Mesendoderm (in vitro differentiated cells): ENCODE data around the gene CATSPERD.
"Not testable (repeated sequence)": the region's sequence is repeated elsewhere in the genome, so short reads cannot be mapped to it uniquely, and the experiment has no call there.

Experiments used
- DNase-seq: peaks from one replicate; pipeline ENCODE4 v3.0.0; 2013
- H2AK5ac ChIP-seq: 2 replicates; pipeline ENCODE4 v1.6.1; 2013; ENCODE audit warnings: low read length, inconsistent platforms
- H2BK120ac ChIP-seq: 2 replicates; pipeline ENCODE4 v1.6.1; 2013; ENCODE audit warnings: low read depth, mild to moderate bottlenecking, low read length, moderate library complexity, mixed read lengths
- H2BK15ac ChIP-seq: replicated peaks from 2 replicates; pipeline ENCODE4 v1.6.1; 2013; ENCODE audit warnings: low read depth, mild to moderate bottlenecking, moderate library complexity
- H2BK5ac ChIP-seq: 2 replicates; pipeline ENCODE4 v1.6.1; 2013; ENCODE audit warnings: low read length, inconsistent platforms
- H3K18ac ChIP-seq: 2 replicates; pipeline ENCODE4 v1.6.1; 2013; ENCODE audit warnings: mild to moderate bottlenecking, low read length, mixed read lengths
- H3K23ac ChIP-seq: one replicate; pipeline ENCODE4 v1.6.1; 2013; ENCODE audit warnings: low read length
- H3K27ac ChIP-seq: 2 replicates; pipeline ENCODE4 v1.5.1; 2013; ENCODE audit warnings: low read depth, mild to moderate bottlenecking, inconsistent platforms, low read length, moderate library complexity
- H3K27me3 ChIP-seq: 2 replicates; pipeline ENCODE4 v1.6.1; 2013; ENCODE audit warnings: low read length, control low read depth, mild to moderate bottlenecking, inconsistent platforms; ENCODE audit not compliant: insufficient read depth, poor library complexity
- H3K36me3 ChIP-seq: 2 replicates; pipeline ENCODE4 v1.6.1; 2013; ENCODE audit warnings: low read length, inconsistent platforms; ENCODE audit not compliant: control insufficient read depth, insufficient read depth
- H3K4ac ChIP-seq: one replicate; pipeline ENCODE4 v1.6.1; 2013; ENCODE audit warnings: low read depth, mild to moderate bottlenecking, low read length, moderate library complexity
- H3K4me1 ChIP-seq: 2 replicates; pipeline ENCODE4 v1.6.1; 2013; ENCODE audit warnings: low read depth, low read length, inconsistent platforms; ENCODE audit not compliant: control insufficient read depth
- H3K4me2 ChIP-seq: 2 replicates; pipeline ENCODE4 v1.6.1; 2013; ENCODE audit warnings: low read length
- H3K4me3 ChIP-seq: 2 replicates; pipeline ENCODE4 v1.5.1; 2013; ENCODE audit warnings: mild to moderate bottlenecking, low read length
- H3K56ac ChIP-seq: one replicate; pipeline ENCODE4 v1.6.1; 2013; ENCODE audit warnings: low read length
- H3K79me1 ChIP-seq: 2 replicates; pipeline ENCODE4 v1.6.1; 2013; ENCODE audit warnings: low read length, inconsistent platforms
- H3K79me2 ChIP-seq: 2 replicates; pipeline ENCODE4 v1.6.1; 2013; ENCODE audit warnings: mild to moderate bottlenecking, low read length; ENCODE audit not compliant: control insufficient read depth, insufficient read depth
- H3K9ac ChIP-seq: 2 replicates; pipeline ENCODE4 v1.6.1; 2013; ENCODE audit warnings: low read length, inconsistent platforms
- H4K5ac ChIP-seq: one replicate; pipeline ENCODE4 v1.6.1; 2013; ENCODE audit warnings: low read length
- H4K8ac ChIP-seq: one replicate; pipeline ENCODE4 v1.6.1; 2013; ENCODE audit warnings: low read depth, mild to moderate bottlenecking, control low read depth, low read length, moderate library complexity
- WGBS: extraction: QIAGEN DNeasy Blood & Tissue Kit; methylation state at CpG from one replicate; pipeline ENCODE4 v1.1.7; 2013; ENCODE audit warnings: low lambda C conversion rate, missing lambda C conversion rate; ENCODE audit not compliant: insufficient coverage; ENCODE audit errors: extremely low coverage; 5-methylcytosine and 5-hydroxymethylcytosine counted together

The CATSPERD gene

DNA sequence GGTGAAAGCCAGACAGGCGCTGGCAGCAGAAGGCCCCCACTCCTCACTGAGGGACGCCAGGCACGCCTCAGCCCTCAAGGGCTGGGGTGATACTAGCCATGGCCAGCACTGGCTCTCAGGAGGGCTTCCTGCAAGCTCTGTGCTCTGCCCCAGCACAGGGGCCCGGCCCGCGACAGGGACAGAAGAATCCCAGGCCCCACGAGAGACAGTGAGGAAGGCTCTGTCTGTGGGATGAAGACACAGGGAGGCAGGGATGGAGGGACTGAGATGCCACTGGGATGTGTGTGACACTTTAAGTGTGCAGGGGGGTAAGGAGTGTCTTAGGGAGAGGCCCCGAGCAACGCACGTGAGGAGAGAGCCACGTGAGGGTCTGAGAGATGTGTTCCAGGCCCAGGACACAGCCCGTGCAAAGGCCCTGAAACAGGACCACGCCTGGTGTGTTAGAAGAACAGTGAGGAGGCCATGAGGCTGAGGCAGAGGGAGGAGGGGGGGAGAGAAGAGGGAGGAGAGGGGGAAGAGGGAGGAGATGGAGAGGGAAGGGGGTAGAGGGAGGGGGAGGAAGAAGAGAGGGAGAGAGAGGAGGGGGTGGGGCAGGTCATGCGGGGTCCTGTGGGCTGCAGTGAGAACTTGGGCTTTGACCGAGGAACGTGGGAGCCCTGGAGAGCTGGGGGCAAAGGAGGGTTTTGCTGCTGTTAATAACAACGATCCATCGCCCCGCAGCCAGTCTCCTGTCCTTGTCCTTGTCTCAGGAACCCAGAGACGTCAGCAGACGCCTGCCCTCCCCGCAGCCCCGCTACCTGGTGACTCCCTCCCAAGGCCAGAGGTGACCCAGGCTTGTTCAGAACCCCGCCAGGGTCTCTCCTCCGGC, 23.2 kb upstream of the CATSPERD start:
- Histone ChIP-seq H2AK5ac (no peak overlapping the region), H2BK5ac (no peak overlapping the region), H3K4me1 (no peaks in the 10 kb centered on the region), H3K36me3 (peaks cover 15% of the 10 kb centered on the region), H3K4me2 (no peak overlapping the region), H3K9ac (no peak overlapping the region), H3K4me3 (no peak overlapping the region), H4K8ac (no peak overlapping the region), H3K79me1 (peaks cover 7% of the 10 kb centered on the region), H3K27me3 (no peaks in the 10 kb centered on the region), H3K56ac (no peak overlapping the region), H4K5ac (no peak overlapping the region), H3K18ac (no peak overlapping the region), H3K79me2 (peaks cover 15% of the 10 kb centered on the region), H3K4ac (no peak overlapping the region), H2BK15ac (no peak overlapping the region), H2BK120ac (no peak overlapping the region), H3K23ac (no peak overlapping the region), H3K27ac (no peak overlapping the region)
- WGBS: no CpG with 5 or more reads among the region's 25 CpGs
- DNase-seq: no peak

DNA sequence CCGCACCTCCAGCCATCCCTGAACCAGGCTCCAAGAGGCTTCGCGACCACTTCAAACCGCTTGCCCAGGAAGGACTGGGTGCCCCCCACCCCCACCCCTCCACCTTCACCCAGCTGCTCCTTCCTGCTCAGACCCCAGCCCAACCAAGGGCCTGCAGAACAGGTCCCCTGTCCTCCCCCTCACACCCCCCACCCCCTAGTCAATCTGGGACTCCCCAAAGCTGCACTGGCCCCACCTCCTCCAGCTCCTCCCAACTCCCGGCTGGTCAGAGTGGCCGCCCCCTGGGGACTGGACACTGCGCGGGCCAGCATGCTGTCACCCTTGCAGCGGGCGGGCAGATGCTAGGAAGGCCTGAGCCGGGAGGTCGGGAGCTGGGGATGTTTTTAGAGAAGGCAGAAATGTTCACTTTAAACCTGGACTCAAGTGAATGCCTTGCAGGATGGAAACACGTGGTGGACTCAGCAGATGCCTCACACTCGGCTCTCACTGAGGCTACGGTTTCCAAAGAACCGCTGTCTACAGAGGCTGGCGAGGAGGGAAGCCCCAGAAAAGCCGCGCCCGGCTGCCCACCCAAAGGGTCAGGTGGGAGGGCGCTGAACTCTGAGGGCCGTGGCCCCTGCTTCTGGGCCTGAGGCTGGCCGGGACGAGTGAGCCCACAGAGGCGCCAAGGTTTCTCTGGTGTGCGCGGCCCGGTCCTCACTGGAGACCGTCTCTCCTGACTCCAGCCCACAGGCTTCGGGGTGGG, 22.4 kb upstream of the CATSPERD start:
- H2BK15ac ChIP-seq: no peak overlapping the region
- no peak overlapping the region for H3K27ac ChIP-seq
- no CpG with 5 or more reads among the region's 30 CpGs for WGBS

DNA sequence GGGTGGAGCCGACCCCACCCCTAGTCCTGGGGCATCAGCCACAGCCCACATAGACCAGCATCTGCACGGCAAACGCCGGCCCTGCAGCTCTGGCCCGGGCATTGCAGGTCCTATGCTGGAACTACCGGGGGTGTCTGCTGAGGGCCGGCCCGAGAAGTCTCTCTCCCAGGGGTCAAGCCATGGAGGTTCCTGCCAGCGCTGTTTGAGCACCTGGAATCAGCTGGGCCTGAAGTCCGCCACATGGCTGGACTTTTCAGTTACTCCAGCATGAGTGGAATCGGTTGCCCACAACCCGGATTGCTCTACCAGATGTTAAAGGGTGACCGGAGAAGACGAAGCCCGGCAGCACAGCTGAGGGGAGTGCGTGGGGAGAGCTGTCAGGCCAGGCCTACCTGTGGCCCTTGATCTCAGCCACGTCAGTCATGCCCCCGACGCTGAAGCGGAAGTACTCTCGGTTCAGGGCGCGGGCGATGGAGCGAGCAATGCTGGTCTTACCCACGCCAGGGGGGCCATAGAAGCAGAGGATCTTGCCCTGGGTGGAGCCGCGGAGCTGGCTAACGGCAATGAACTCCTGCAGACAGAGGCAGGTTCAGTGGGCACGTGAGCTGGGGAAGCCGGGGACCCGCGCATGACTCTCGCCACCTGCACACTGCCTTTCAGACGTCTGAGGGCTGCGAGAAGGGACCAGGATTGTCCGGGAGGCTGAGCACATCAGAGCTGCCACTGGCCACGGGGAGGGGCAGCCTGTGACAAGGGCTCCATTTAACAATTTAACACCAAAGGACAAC, 21.6 kb upstream of the CATSPERD start:
- Histone ChIP-seq H3K4ac (no peak overlapping the region), H4K5ac (no peak overlapping the region), H2BK15ac (no peak overlapping the region), H3K4me1 (no peaks in the 10 kb centered on the region), H2BK120ac (no peak overlapping the region), H3K36me3 (peaks cover 10% of the 10 kb centered on the region), H3K56ac (no peak overlapping the region), H3K27ac (no peak overlapping the region), H4K8ac (no peak overlapping the region), H2AK5ac (no peak overlapping the region), H2BK5ac (no peak overlapping the region), H3K23ac (no peak overlapping the region), H3K79me1 (no peaks in the 10 kb centered on the region), H3K79me2 (no peaks in the 10 kb centered on the region), H3K9ac (no peak overlapping the region), H3K4me2 (no peak overlapping the region), H3K4me3 (no peak overlapping the region), H3K18ac (no peak overlapping the region), H3K27me3 (no peaks in the 10 kb centered on the region)
- WGBS: no CpG with 5 or more reads among the region's 38 CpGs
- no peak for DNase-seq

More for the DNA sequence above, 22.4 kb upstream of the CATSPERD start:
- Histone ChIP-seq H3K23ac (no peak overlapping the region), H2BK5ac (no peak overlapping the region), H4K8ac (no peak overlapping the region), H3K36me3 (peaks cover 11% of the 10 kb centered on the region), H3K4me1 (no peaks in the 10 kb centered on the region), H3K4ac (no peak overlapping the region), H3K79me2 (peaks cover 7% of the 10 kb centered on the region), H3K56ac (no peak overlapping the region), H4K5ac (no peak overlapping the region), H3K9ac (no peak overlapping the region), H2AK5ac (no peak overlapping the region), H3K79me1 (peaks cover 4% of the 10 kb centered on the region), H3K18ac (no peak overlapping the region), H3K4me2 (no peak overlapping the region), H3K4me3 (no peak overlapping the region), H3K27me3 (no peaks in the 10 kb centered on the region), H2BK120ac (no peak overlapping the region)
- DNase-seq: no peak

DNA sequence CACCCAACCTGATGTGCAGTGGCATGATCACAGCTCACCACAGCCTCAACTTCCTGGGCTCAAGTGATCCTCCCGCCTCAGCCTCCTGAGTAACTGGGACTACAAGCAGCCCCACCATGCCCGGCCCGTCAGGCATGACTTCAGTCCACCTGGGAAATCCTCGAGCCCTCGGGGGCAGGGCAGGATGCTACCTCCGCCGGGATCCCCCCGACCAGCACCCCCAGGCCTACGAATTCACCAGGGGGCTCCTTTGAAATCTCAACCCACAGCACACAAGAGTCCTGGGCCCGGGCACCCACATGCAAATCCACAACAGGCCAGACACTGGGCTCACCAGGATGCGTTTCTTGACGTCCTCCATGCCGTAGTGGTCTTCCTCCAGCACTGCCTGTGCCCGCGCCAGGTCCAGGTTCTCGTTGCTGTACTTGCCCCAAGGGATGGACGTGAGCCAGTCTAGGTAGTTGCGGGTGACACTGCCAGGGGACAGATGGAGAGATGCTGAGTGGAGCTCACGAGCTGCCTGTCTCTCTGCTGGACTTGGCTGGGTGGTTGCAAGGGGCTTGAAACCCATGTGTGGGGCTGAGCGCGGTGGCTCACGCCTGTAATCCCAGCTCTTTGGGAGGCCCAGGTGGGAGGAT, 19.9 kb upstream of the CATSPERD start:
- H3K79me2 ChIP-seq: no peaks in the 10 kb centered on the region
- no peak overlapping the region for H3K23ac ChIP-seq
- no peak overlapping the region for H3K4me3 ChIP-seq
- no peak overlapping the region for H2BK5ac ChIP-seq
- no peak overlapping the region for H3K4ac ChIP-seq
- no peak overlapping the region for H2BK120ac ChIP-seq
- no peak overlapping the region for H3K9ac ChIP-seq
- no peaks in the 10 kb centered on the region for H3K4me1 ChIP-seq
- no peaks in the 10 kb centered on the region for H3K27me3 ChIP-seq
- no peak overlapping the region for H3K18ac ChIP-seq
- H2BK15ac ChIP-seq: no peak overlapping the region
- H3K36me3 ChIP-seq: peaks cover 8% of the 10 kb centered on the region
- no peak overlapping the region for H3K4me2 ChIP-seq
- no peak for DNase-seq
- no peak overlapping the region for H3K56ac ChIP-seq
- WGBS: no CpG with 5 or more reads among the region's 22 CpGs
- H4K5ac ChIP-seq: no peak overlapping the region
- H2AK5ac ChIP-seq: no peak overlapping the region
- H3K79me1 ChIP-seq: no peaks in the 10 kb centered on the region
- H4K8ac ChIP-seq: no peak overlapping the region
- no peak overlapping the region for H3K27ac ChIP-seq

DNA sequence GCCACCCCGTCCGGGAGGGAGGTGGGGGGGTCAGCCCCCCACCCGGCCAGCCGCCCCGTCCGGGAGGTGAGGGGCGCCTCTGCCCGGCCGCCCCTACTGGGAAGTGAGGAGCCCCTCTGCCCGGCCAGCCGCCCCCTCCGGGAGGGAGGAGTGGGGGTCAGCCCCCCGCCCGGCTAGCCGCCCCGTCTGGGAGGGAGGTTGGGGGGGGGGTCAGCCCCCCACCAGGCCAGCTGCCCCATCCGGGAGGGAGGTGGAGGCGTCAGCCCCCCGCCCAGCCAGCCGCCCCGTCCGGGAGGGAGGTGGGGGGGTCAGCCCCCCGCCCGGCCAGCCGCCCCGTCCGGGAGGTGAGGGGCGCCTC, 18.4 kb upstream of the CATSPERD start:
- H3K79me2 ChIP-seq, H3K56ac ChIP-seq, DNase-seq, H3K27ac ChIP-seq, H3K9ac ChIP-seq, H2BK15ac ChIP-seq, H3K79me1 ChIP-seq, H3K4me1 ChIP-seq, H2AK5ac ChIP-seq, H3K23ac ChIP-seq, H3K4ac ChIP-seq, H4K8ac ChIP-seq, H4K5ac ChIP-seq, H2BK120ac ChIP-seq, H3K18ac ChIP-seq, H3K4me3 ChIP-seq, H3K4me2 ChIP-seq, H2BK5ac ChIP-seq, H3K27me3 ChIP-seq: not testable (repeated sequence)
- peaks cover 14% of the 10 kb centered on the region for H3K36me3 ChIP-seq
- no CpG with 5 or more reads among the region's 28 CpGs for WGBS
